ENCODE data around the gene VSTM2B. TPM values are rescaled to one million over a fixed set of nuclear protein-coding genes. Genes with fewer than 3 reads are reported as not detected.
A peak's percentile ranks its signal among the peaks of the same experiment; 100 is the strongest.

The VSTM2B gene
- total RNA-seq, 1 experiment from 2014 or later: not detected

DNA sequence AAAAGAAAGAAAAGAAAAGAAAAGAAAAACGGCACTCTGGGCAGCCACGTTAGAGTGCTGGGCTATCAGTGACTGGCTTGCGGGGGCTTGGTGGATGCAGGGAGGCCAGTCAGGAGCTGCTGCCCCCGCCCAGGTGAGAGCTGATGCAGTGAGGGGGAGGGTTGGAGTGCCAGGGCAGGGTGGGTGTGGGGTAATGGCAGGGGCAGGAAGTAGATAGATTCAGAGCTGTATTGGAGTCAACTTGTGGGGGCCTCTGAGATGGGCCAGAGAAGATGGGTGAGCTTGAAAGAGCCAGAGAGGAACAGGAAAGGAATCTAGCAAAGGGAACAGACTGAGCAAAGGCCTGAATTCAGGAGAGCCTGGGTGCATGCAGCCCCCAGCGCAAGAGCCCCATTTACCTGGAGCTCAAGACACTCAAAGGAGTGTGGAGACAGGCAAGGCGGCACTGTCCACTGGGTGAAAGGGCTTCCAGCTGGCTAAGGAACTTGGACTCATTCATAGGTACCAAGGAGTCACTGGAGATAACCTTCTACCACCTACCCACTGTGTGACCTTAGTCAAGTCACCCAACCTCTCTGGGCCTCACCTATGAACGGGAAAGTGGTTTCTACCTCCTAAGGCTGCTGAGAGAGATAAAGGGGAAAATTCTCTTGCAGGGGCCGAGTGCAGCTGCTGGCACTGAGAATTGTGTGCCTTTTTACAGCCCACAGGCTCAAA lies 20.2 kb downstream of the VSTM2B start:
- POLR2A ChIA-PET: no interaction called here
- Histone ChIP-seq H3K4me3 (ENCODE audit: low read depth, low read length) (no peak overlapping the region), H3K36me3 (ENCODE audit: control insufficient read depth, insufficient read depth, low read length) (no peaks in the 10 kb centered on the region), H3K9me3 (no peaks in the 10 kb centered on the region), H3K4me1 (peaks cover 12% of the 10 kb centered on the region), H3K27me3 (replicated peaks; ENCODE audit: control insufficient read depth, insufficient read depth, low read length) (no peaks in the 10 kb centered on the region)
- TF ChIP-seq, protein P1, sequence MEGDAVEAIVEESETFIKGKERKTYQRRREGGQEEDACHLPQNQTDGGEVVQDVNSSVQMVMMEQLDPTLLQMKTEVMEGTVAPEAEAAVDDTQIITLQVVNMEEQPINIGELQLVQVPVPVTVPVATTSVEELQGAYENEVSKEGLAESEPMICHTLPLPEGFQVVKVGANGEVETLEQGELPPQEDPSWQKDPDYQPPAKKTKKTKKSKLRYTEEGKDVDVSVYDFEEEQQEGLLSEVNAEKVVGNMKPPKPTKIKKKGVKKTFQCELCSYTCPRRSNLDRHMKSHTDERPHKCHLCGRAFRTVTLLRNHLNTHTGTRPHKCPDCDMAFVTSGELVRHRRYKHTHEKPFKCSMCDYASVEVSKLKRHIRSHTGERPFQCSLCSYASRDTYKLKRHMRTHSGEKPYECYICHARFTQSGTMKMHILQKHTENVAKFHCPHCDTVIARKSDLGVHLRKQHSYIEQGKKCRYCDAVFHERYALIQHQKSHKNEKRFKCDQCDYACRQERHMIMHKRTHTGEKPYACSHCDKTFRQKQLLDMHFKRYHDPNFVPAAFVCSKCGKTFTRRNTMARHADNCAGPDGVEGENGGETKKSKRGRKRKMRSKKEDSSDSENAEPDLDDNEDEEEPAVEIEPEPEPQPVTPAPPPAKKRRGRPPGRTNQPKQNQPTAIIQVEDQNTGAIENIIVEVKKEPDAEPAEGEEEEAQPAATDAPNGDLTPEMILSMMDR (IDR thresholded peaks at IDR 0.05; ENCODE audit: insufficient read depth in 1 of 2, low read depth in 1 of 2, low read length in 1 of 2, severe bottlenecking in 1 of 2, unreplicated experiment in 1 of 2): no peak
- Mint-ChIP-seq H3K9me3 (ENCODE audit: unreplicated experiment) (no peaks in the 10 kb centered on the region), H3K4me3 (ENCODE audit: unreplicated experiment) (no peak overlapping the region), H3K27me3 (ENCODE audit: insufficient read depth, unreplicated experiment) (no peaks in the 10 kb centered on the region), H3K36me3 (ENCODE audit: insufficient read depth, unreplicated experiment) (peaks cover 4% of the 10 kb centered on the region), H3K4me1 (ENCODE audit: low read depth, unreplicated experiment) (no peaks in the 10 kb centered on the region), H3K27ac (ENCODE audit: unreplicated experiment) (no peak overlapping the region)
- CTCF ChIA-PET: no interaction called here
- no peak for DNase-seq
- no TSS peak for BruUV-seq (replicated peaks)
- intact Hi-C loops (cut with micrococcal nuclease; ENCODE audit: unreplicated experiment): no loop called here

DNA sequence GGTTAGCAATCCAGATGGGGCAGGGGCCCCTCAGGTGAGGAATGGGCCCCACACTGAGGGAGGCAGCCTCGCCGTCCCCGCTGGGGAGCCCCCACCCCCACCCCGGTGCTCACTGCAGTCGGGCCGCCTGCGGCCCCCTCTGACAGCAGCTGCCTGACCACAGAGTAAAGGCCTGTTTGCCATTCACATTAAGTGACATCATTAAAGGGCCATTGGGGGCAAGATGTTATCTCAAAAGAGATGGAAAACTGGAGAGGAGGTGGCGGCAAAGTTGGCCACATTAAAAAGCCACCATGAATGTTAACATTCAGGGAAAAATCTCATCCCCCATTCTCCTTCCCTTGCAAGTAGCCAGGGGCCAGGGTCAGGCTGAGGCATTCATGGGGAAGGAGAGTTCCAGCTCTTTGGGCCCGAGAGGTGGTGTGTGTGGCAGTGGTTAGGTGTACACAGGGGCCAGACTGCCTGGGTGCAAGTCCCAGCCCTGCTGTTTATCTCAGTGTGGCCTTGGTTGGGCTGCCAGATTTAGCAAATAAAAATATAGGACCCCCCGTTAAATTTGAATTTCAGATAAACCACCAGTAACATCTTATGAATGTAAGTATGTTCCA lies 20.9 kb downstream of the VSTM2B start:
- Histone ChIP-seq H3K9me3 (no peaks in the 10 kb centered on the region), H3K4me3 (ENCODE audit: low read depth, low read length) (no peak overlapping the region), H3K27me3 (replicated peaks; ENCODE audit: control insufficient read depth, insufficient read depth, low read length) (no peaks in the 10 kb centered on the region), H3K36me3 (ENCODE audit: control insufficient read depth, insufficient read depth, low read length) (no peaks in the 10 kb centered on the region), H3K4me1 (peaks cover 12% of the 10 kb centered on the region)
- Mint-ChIP-seq H3K4me1 (ENCODE audit: low read depth, unreplicated experiment) (no peaks in the 10 kb centered on the region), H3K27ac (ENCODE audit: unreplicated experiment) (no peak overlapping the region), H3K9me3 (ENCODE audit: unreplicated experiment) (no peaks in the 10 kb centered on the region), H3K36me3 (ENCODE audit: insufficient read depth, unreplicated experiment) (peaks cover 4% of the 10 kb centered on the region), H3K27me3 (ENCODE audit: insufficient read depth, unreplicated experiment) (no peaks in the 10 kb centered on the region), H3K4me3 (ENCODE audit: unreplicated experiment) (no peak overlapping the region)
- TF ChIP-seq, protein P1 (IDR thresholded peaks at IDR 0.05; ENCODE audit: insufficient read depth in 1 of 2, low read depth in 1 of 2, low read length in 1 of 2, severe bottlenecking in 1 of 2, unreplicated experiment in 1 of 2): no peak
- no TSS peak for BruUV-seq (replicated peaks)
- intact Hi-C loops (cut with micrococcal nuclease; ENCODE audit: unreplicated experiment): no loop called here
- ChIA-PET CTCF (no interaction called here), POLR2A (no interaction called here)
- peak; percentile 17 to 79 for DNase-seq

GRCh38 chr19:29547361-29547960 lies 21.7 kb downstream of the VSTM2B start:
- Histone ChIP-seq H3K27me3 (replicated peaks; ENCODE audit: control insufficient read depth, insufficient read depth, low read length) (no peaks in the 10 kb centered on the region), H3K9me3 (no peaks in the 10 kb centered on the region), H3K36me3 (ENCODE audit: control insufficient read depth, insufficient read depth, low read length) (no peaks in the 10 kb centered on the region), H3K4me3 (ENCODE audit: low read depth, low read length) (no peak overlapping the region), H3K4me1 (peaks cover 12% of the 10 kb centered on the region)
- ChIA-PET CTCF (no interaction called here), POLR2A (no interaction called here)
- intact Hi-C loops (cut with micrococcal nuclease; ENCODE audit: unreplicated experiment): no loop called here
- Mint-ChIP-seq H3K27me3 (ENCODE audit: insufficient read depth, unreplicated experiment) (no peaks in the 10 kb centered on the region), H3K27ac (ENCODE audit: unreplicated experiment) (no peak overlapping the region), H3K9me3 (ENCODE audit: unreplicated experiment) (no peaks in the 10 kb centered on the region), H3K4me3 (ENCODE audit: unreplicated experiment) (no peak overlapping the region), H3K4me1 (ENCODE audit: low read depth, unreplicated experiment) (no peaks in the 10 kb centered on the region), H3K36me3 (ENCODE audit: insufficient read depth, unreplicated experiment) (peaks cover 4% of the 10 kb centered on the region)
- DNase-seq: peak in 1 of 2 experiments; percentile 43
- no TSS peak for BruUV-seq (replicated peaks)
- TF ChIP-seq, protein P1 (IDR thresholded peaks at IDR 0.05; ENCODE audit: insufficient read depth in 1 of 2, low read depth in 1 of 2, low read length in 1 of 2, severe bottlenecking in 1 of 2, unreplicated experiment in 1 of 2): no peak

Measured in Caco-2 (cell line).